ENCODE measurements around the gene ACTR3.

DNA sequence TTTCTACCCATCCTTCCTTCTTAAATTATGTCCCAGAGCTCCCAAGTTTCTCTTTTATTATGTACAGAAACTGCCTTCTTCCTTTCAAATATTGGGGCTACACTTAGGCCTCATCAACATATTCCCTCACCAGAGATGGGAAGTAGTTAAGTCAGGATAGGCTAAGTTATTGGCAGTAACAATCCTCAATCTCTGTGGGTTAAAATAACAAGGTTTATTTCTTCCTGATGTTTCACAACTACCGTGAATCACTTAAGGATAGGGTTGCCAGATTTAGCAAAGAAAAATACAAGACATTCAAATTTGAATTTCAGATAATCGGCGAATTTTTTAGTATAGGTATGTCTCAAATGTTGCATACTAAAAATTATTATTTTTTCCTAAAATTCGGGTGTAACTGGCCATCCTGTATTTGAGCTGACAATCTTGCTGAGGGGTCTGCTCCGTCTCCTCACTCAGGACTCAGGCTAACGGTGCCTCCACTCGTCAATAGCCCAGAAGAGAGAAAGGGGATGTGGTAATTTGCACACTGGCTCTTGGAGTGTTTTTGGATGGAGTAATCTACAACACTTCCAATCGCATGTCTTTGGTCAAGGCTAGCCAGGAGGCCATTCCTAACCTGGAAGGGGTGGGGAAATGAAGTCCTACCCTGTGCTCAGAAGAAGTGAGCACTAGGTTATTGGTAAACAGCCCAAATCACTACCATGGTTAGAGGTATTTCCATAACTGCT is 91.7 kb downstream of the ACTR3 start:
- TF ChIP-seq POLR2A (IDR thresholded peaks at IDR 0.05) (no peak), EP300 (IDR thresholded peaks at IDR 0.05) (no peak), POLR2AphosphoS5 (IDR thresholded peaks at IDR 0.05) (no peak)
- TF ChIP-seq, protein P1, sequence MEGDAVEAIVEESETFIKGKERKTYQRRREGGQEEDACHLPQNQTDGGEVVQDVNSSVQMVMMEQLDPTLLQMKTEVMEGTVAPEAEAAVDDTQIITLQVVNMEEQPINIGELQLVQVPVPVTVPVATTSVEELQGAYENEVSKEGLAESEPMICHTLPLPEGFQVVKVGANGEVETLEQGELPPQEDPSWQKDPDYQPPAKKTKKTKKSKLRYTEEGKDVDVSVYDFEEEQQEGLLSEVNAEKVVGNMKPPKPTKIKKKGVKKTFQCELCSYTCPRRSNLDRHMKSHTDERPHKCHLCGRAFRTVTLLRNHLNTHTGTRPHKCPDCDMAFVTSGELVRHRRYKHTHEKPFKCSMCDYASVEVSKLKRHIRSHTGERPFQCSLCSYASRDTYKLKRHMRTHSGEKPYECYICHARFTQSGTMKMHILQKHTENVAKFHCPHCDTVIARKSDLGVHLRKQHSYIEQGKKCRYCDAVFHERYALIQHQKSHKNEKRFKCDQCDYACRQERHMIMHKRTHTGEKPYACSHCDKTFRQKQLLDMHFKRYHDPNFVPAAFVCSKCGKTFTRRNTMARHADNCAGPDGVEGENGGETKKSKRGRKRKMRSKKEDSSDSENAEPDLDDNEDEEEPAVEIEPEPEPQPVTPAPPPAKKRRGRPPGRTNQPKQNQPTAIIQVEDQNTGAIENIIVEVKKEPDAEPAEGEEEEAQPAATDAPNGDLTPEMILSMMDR (IDR thresholded peaks at IDR 0.05), result no peak
